Trophoblast cell (in vitro differentiated cells and primary cell): ENCODE data around the gene NOXA1.

Experiments
- DNase-seq, 2 donors: peaks; one replicate each; pipeline ENCODE4 v3.0.0-alpha.2; 2016
- H2AFZ ChIP-seq: 2 replicates; pipeline ENCODE4 v1.6.1; 2013; ENCODE audit warnings: low read length, moderate library complexity, mild to moderate bottlenecking; ENCODE audit not compliant: insufficient read depth, poor library complexity
- H2AK5ac ChIP-seq: 2 replicates; pipeline ENCODE4 v1.6.1; 2013; ENCODE audit warnings: mild to moderate bottlenecking, low read length
- H2BK120ac ChIP-seq: 2 replicates; pipeline ENCODE4 v1.6.1; 2013; ENCODE audit warnings: low read length, mild to moderate bottlenecking, moderate library complexity; ENCODE audit not compliant: insufficient read depth, poor library complexity
- H2BK12ac ChIP-seq: 2 replicates; pipeline ENCODE4 v1.6.1; 2013; ENCODE audit warnings: mild to moderate bottlenecking, low read length, moderate library complexity
- H2BK5ac ChIP-seq: 2 replicates; pipeline ENCODE4 v1.6.1; 2013; ENCODE audit warnings: low read length, low read depth, moderate library complexity, mild to moderate bottlenecking; ENCODE audit not compliant: poor library complexity
- H3K14ac ChIP-seq: 2 replicates; pipeline ENCODE4 v1.6.1; 2013; ENCODE audit warnings: mild to moderate bottlenecking, low read length
- H3K18ac ChIP-seq: 2 replicates; pipeline ENCODE4 v1.6.1; 2013; ENCODE audit warnings: mild to moderate bottlenecking, low read length
- H3K23ac ChIP-seq: 2 replicates; pipeline ENCODE4 v1.6.1; 2013; ENCODE audit warnings: low read length
- H3K27ac ChIP-seq: 2 replicates; pipeline ENCODE4 v1.5.1; 2013; ENCODE audit warnings: low read depth, mild to moderate bottlenecking, inconsistent platforms, low read length, moderate library complexity
- H3K27me3 ChIP-seq: 2 replicates; pipeline ENCODE4 v1.6.1; 2013; ENCODE audit warnings: inconsistent platforms, mild to moderate bottlenecking, low read length, moderate library complexity; ENCODE audit not compliant: insufficient read depth
- H3K36me3 ChIP-seq, 2 experiments: 1 replicate in 1 of 2; 2 replicates in 1 of 2; pipeline ENCODE4 v1.6.1; 2013; ENCODE audit warnings: low read length in 2 of 2, mild to moderate bottlenecking in 2 of 2, moderate library complexity in 1 of 2; ENCODE audit not compliant: insufficient read depth in 2 of 2, control insufficient read depth in 1 of 2
- H3K4ac ChIP-seq: 2 replicates; pipeline ENCODE4 v1.6.1; 2013; ENCODE audit warnings: low read depth, mild to moderate bottlenecking, low read length, moderate library complexity
- H3K4me1 ChIP-seq, 2 experiments: 1 replicate in 1 of 2; 2 replicates in 1 of 2; pipeline ENCODE4 v1.6.1; 2013; ENCODE audit warnings: low read length in 2 of 2, mild to moderate bottlenecking in 2 of 2, moderate library complexity in 1 of 2; ENCODE audit not compliant: insufficient read depth in 2 of 2, control insufficient read depth in 1 of 2
- H3K4me2 ChIP-seq: 2 replicates; pipeline ENCODE4 v1.6.1; 2013; ENCODE audit warnings: inconsistent platforms, mild to moderate bottlenecking, low read length, moderate library complexity
- H3K4me3 ChIP-seq: 2 replicates; pipeline ENCODE4 v1.5.1; 2013; ENCODE audit warnings: mild to moderate bottlenecking, low read depth, low read length, inconsistent platforms
- H3K79me1 ChIP-seq: one replicate; pipeline ENCODE4 v1.6.1; 2013; ENCODE audit warnings: low read length
- H3K79me2 ChIP-seq: 2 replicates; pipeline ENCODE4 v1.6.1; 2013; ENCODE audit warnings: low read length, mild to moderate bottlenecking; ENCODE audit not compliant: control insufficient read depth, insufficient read depth, poor library complexity
- H3K9ac ChIP-seq: 2 replicates; pipeline ENCODE4 v1.6.1; 2013; ENCODE audit warnings: mild to moderate bottlenecking, low read length
- H3K9me3 ChIP-seq: 2 replicates; pipeline ENCODE4 v1.6.1; 2013; ENCODE audit warnings: low read depth, mild to moderate bottlenecking, control low read depth, inconsistent platforms, low read length; ENCODE audit not compliant: insufficient read depth
- H4K12ac ChIP-seq: 2 replicates; pipeline ENCODE4 v1.6.1; 2013; ENCODE audit warnings: low read depth, mild to moderate bottlenecking, low read length, moderate library complexity
- H4K8ac ChIP-seq: 2 replicates; pipeline ENCODE4 v1.6.1; 2013; ENCODE audit warnings: low read depth, mild to moderate bottlenecking, low read length, moderate library complexity
- H4K91ac ChIP-seq: one replicate; pipeline ENCODE4 v1.6.1; 2013; ENCODE audit warnings: low read depth, mild to moderate bottlenecking, low read length, moderate library complexity
- WGBS: extraction: QIAGEN DNeasy Blood & Tissue Kit; methylation state at CpG from one replicate; pipeline ENCODE4 v1.1.7; 2013; ENCODE audit warnings: missing lambda C conversion rate; ENCODE audit not compliant: insufficient read length, insufficient coverage; ENCODE audit errors: extremely low coverage; 5-methylcytosine and 5-hydroxymethylcytosine counted together

The NOXA1 gene

DNA sequence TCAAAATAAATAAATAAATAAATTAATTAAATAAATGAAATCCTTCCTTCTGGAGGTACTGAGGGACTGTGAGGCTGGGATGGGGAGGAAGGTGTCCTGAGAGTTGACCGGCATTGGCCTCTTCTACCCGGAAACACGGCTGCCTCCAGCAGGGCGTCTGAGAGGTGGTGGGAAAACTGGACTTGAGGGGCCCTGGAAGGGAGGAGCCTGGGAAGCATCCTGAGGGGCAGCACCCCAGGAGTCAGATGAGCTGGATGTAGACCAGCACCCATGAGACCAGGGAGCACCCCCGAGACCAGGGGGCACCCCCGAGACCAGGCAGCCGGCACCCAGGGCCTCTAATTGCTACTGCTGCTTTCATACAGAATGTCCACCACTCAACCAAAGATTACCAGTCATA, 44.7 kb downstream of the NOXA1 start:
- Histone ChIP-seq H4K8ac (no peak overlapping the region), H2BK12ac (no peak overlapping the region), H3K36me3 (no peaks in the 10 kb centered on the region), H3K18ac (no peak overlapping the region), H3K14ac (no peak overlapping the region), H3K4me1 (no peaks in the 10 kb centered on the region), H3K4ac (no peak overlapping the region), H3K4me2 (no peak overlapping the region), H2AFZ (no peak overlapping the region), H3K4me3 (no peak overlapping the region), H2BK5ac (no peak overlapping the region), H2AK5ac (no peak overlapping the region), H3K79me2 (no peaks in the 10 kb centered on the region), H3K9me3 (peaks cover 1% of the 10 kb centered on the region), H3K9ac (no peak overlapping the region), H3K79me1 (no peaks in the 10 kb centered on the region), H2BK120ac (no peak overlapping the region), H3K27ac (no peak overlapping the region), H3K23ac (no peak overlapping the region), H3K27me3 (no peaks in the 10 kb centered on the region), H4K12ac (no peak overlapping the region), H4K91ac (no peak overlapping the region)
- WGBS = no CpG with 5 or more reads among the region's 7 CpGs
- no peak for DNase-seq

DNA sequence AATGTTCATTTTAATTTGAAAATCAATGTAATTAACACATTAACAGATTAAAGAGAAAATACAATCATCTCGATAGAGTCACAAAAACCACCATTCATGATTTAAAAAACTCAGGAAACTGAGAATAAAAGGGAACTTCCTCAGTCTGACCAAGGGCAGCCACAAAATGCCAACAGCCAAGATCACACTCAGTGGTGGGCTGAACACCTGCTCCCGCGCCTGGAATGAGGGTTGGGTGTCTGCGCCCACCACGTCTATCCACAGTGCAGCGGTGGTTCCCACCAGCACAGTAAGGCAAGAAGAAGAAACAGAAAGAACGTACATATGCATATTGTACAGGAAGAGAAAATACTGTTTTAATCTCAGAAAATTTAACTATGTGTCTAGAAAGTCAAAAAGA, 47.6 kb downstream of the NOXA1 start:
- Histone ChIP-seq H3K36me3 (no peaks in the 10 kb centered on the region), H4K8ac (no peak overlapping the region), H3K4me2 (no peak overlapping the region), H2BK120ac (no peak overlapping the region), H2BK5ac (no peak overlapping the region), H3K4me1 (no peaks in the 10 kb centered on the region), H3K79me2 (no peaks in the 10 kb centered on the region), H3K9me3 (peaks cover 10% of the 10 kb centered on the region), H3K79me1 (no peaks in the 10 kb centered on the region), H4K12ac (no peak overlapping the region), H3K9ac (no peak overlapping the region), H2AFZ (no peak overlapping the region), H3K27me3 (no peaks in the 10 kb centered on the region), H3K23ac (no peak overlapping the region), H3K18ac (no peak overlapping the region), H3K14ac (no peak overlapping the region), H2AK5ac (no peak overlapping the region), H4K91ac (no peak overlapping the region), H3K4ac (no peak overlapping the region), H3K27ac (no peak overlapping the region), H3K4me3 (no peak overlapping the region), H2BK12ac (no peak overlapping the region)
- DNase-seq = no peak
- WGBS = no CpG with 5 or more reads among the region's 7 CpGs

DNA sequence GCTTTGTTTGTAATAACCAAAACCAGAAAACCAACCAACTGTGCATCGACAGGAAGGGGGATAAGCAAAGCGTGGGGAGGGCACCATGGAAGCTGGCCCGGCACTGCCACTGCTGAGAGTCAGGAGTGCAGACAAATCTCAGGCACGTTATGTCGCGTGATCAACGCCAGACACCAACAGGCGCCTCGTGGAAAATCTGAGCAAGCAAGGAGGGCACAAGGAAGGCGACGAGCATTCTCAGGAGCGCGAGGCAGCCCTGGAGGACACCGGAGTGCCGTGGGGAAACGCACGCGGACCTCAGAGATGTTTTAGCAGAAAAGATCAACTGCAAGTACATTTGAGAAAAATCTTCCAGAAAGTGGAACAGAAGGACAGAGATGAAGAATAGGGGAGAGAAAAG, 51.1 kb downstream of the NOXA1 start:
- H2AK5ac ChIP-seq = no peak overlapping the region
- WGBS = no CpG with 5 or more reads among the region's 18 CpGs
- H4K8ac ChIP-seq = no peak overlapping the region
- peaks cover 9% of the 10 kb centered on the region for H3K9me3 ChIP-seq
- H3K4me2 ChIP-seq = no peak overlapping the region
- H2BK12ac ChIP-seq = no peak overlapping the region
- H3K79me2 ChIP-seq = no peaks in the 10 kb centered on the region
- H3K18ac ChIP-seq = no peak overlapping the region
- no peak overlapping the region for H3K23ac ChIP-seq
- H4K12ac ChIP-seq = no peak overlapping the region
- no peak for DNase-seq
- no peak overlapping the region for H2BK120ac ChIP-seq
- peaks cover 2% of the 10 kb centered on the region for H3K27me3 ChIP-seq
- no peak overlapping the region for H3K4me3 ChIP-seq
- H3K4ac ChIP-seq = no peak overlapping the region
- H3K36me3 ChIP-seq = no peaks in the 10 kb centered on the region
- no peak overlapping the region for H2AFZ ChIP-seq
- H3K79me1 ChIP-seq = no peaks in the 10 kb centered on the region
- H2BK5ac ChIP-seq = no peak overlapping the region
- H3K4me1 ChIP-seq = peaks cover 8% of the 10 kb centered on the region in 2 experiments
- H3K14ac ChIP-seq = no peak overlapping the region
- H3K9ac ChIP-seq = no peak overlapping the region
- H3K27ac ChIP-seq = no peak overlapping the region
- no peak overlapping the region for H4K91ac ChIP-seq

DNA sequence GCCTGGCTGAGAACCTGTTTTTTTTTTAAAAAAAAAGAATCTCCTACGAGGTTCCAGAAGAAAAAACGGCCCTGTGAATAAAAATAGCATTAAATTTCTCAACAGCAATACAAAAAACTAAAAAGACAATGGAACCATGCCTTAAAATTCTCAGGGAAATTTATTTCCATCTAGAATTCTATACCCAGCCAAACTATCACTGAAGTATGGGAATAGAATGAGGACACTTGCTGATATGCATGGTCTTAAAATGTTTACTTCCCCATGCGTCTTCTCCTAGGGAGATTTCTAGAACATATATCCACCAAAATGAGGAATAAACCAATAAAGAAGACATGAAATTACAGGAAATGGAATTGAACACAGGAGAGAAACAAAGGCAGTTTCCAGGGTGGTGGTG, 52.5 kb downstream of the NOXA1 start:
- no peak overlapping the region for H2AK5ac ChIP-seq
- H3K4me2 ChIP-seq = no peak overlapping the region
- no peak overlapping the region for H3K18ac ChIP-seq
- H3K27me3 ChIP-seq = peaks cover 2% of the 10 kb centered on the region
- H2BK12ac ChIP-seq = no peak overlapping the region
- no peak overlapping the region for H2BK120ac ChIP-seq
- H4K91ac ChIP-seq = no peak overlapping the region
- no peaks in the 10 kb centered on the region for H3K36me3 ChIP-seq
- no peak overlapping the region for H3K9ac ChIP-seq
- H3K23ac ChIP-seq = no peak overlapping the region
- no peak overlapping the region for H2AFZ ChIP-seq
- WGBS = no CpG with 5 or more reads among the region's 3 CpGs
- no peak overlapping the region for H3K4ac ChIP-seq
- H3K79me2 ChIP-seq = no peaks in the 10 kb centered on the region
- no peaks in the 10 kb centered on the region for H3K79me1 ChIP-seq
- no peak overlapping the region for H4K8ac ChIP-seq
- H3K4me1 ChIP-seq = peaks cover 10 to 12% of the 10 kb centered on the region in 2 experiments
- no peak overlapping the region for H2BK5ac ChIP-seq
- H3K14ac ChIP-seq = no peak overlapping the region
- no peak for DNase-seq
- no peak overlapping the region for H3K4me3 ChIP-seq
- H4K12ac ChIP-seq = no peak overlapping the region
- H3K9me3 ChIP-seq = peaks cover 9% of the 10 kb centered on the region
- no peak overlapping the region for H3K27ac ChIP-seq
